SU-DHL-6 (cell line): ENCODE data around the gene TAGLN2.

Experiments used
- EZH2phosphoT487 ChIP-seq: fragments of 200-600 bp; sonication (generic), shearing (Covaris generic); conservative IDR thresholded peaks from 2 replicates; pipeline ENCODE4 v1.6.1; 2018; ENCODE audit warnings: mild to moderate bottlenecking, antibody characterized with exemption, low read length, moderate library complexity, mixed read lengths
- TF ChIP-seq, protein P1 (sequence below): fragments of 200-600 bp; sonication (generic); IDR thresholded peaks from one replicate; pipeline ENCODE4 v1.5.1; 2017; ENCODE audit warnings: antibody characterized with exemption, mild to moderate bottlenecking, low read length, moderate library complexity; ENCODE audit not compliant: insufficient read depth, poor library complexity, severe bottlenecking

DNA sequence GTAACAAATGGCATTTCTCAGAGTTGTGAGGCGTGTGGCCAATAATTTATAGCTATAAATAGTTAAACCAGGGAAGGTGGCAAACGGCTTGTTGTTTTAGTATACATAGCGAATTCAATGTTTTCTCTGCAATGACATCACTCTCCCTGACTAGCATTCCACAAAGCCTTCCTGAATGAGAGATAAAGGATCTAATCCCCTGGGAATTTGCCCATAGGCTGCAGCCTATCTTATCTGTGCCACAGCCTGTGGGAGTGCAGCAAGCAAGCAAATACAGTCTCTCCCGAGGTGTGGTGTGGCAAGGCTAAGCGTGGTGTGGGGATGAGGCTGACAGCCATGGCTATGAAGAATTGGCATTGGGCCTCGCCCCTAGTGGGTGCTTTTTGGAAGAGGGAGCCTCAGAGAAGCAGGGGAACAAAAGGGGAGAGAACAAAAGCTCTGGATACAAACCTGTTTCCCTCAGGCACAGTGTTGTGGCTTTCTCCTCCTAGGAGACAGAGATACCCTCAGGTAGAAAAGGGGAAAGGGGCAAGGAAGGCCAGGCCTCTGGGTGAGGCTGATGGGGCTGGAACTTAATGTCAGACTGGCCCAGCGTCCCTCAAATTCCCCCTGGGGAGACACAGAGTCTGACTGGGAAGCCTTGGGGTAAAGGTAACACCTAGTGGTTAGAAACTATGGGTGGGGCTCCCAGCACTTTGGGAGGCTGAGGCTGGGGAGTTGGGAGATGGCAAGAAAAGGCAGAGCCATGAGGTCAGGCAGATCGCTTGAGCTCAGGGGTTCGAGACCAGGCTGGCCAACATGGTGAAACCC lies 8.9 kb downstream of the TAGLN2 start:
- TF ChIP-seq, protein P1, sequence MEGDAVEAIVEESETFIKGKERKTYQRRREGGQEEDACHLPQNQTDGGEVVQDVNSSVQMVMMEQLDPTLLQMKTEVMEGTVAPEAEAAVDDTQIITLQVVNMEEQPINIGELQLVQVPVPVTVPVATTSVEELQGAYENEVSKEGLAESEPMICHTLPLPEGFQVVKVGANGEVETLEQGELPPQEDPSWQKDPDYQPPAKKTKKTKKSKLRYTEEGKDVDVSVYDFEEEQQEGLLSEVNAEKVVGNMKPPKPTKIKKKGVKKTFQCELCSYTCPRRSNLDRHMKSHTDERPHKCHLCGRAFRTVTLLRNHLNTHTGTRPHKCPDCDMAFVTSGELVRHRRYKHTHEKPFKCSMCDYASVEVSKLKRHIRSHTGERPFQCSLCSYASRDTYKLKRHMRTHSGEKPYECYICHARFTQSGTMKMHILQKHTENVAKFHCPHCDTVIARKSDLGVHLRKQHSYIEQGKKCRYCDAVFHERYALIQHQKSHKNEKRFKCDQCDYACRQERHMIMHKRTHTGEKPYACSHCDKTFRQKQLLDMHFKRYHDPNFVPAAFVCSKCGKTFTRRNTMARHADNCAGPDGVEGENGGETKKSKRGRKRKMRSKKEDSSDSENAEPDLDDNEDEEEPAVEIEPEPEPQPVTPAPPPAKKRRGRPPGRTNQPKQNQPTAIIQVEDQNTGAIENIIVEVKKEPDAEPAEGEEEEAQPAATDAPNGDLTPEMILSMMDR: no peak
- no peak for TF ChIP-seq EZH2phosphoT487
